Upper lobe of left lung (tissue), 6 donors: ENCODE measurements around the gene ADORA1. TPM values are rescaled to one million over a fixed set of nuclear protein-coding genes. Genes with fewer than 3 reads are reported as not detected.

Source experiments
- ATAC-seq, 2 donors: fragments of 200-7000 bp; cut with Tn5 transposase; one replicate each; pipeline ENCODE4 v1.9.1; 2022; ENCODE audit warnings: mild to moderate bottlenecking in 2 of 2, moderate library complexity in 2 of 2; ENCODE audit not compliant: low FRiP score in 2 of 2
- DNase-seq, 2 donors: peaks; one replicate each; pipeline ENCODE4 v3.0.0-alpha.2; 2019 to 2020
- H3K27ac ChIP-seq, 4 donors: fragments of 200-600 bp; sonication (generic); one replicate each; pipeline ENCODE4 v1.5.1; 2016 to 2019
- H3K27me3 ChIP-seq, 4 donors: fragments of 200-600 bp; sonication (generic); one replicate each; pipeline ENCODE4 v1.5.1; 2017 to 2019
- H3K36me3 ChIP-seq, 4 donors: fragments of 200-600 bp; sonication (generic); one replicate each; pipeline ENCODE4 v1.5.1; 2016 to 2019
- H3K4me1 ChIP-seq, 4 donors: fragments of 200-600 bp; sonication (generic); one replicate each; pipeline ENCODE4 v1.5.1; 2018 to 2019
- H3K4me3 ChIP-seq, 4 donors: fragments of 200-600 bp; sonication (generic); one replicate each; pipeline ENCODE4 v1.5.1; 2017 to 2019; ENCODE audit warnings: mild to moderate bottlenecking in 2 of 4, moderate library complexity in 1 of 4
- H3K9me3 ChIP-seq, 4 donors: fragments of 200-600 bp; sonication (generic); one replicate each; pipeline ENCODE4 v1.5.1; 2018 to 2019
- CTCF ChIP-seq, 6 experiments: fragments of 450-650 bp in 4 of 6; fragments of 200-600 bp in 2 of 6; sonication (generic) in 2 of 6; IDR thresholded peaks; one replicate each; pipeline ENCODE4 v1.5.1; 2016 to 2019; ENCODE audit warnings: antibody characterized with exemption in 6 of 6
- EP300 ChIP-seq, 4 donors: sonication (generic); formaldehyde crosslinking; IDR thresholded peaks; one replicate each; pipeline ENCODE4 v1.5.1; 2017; ENCODE audit warnings: antibody characterized with exemption in 4 of 4, control low read depth in 2 of 4
- POLR2A ChIP-seq, 4 donors: fragments of 450-650 bp; IDR thresholded peaks; one replicate each; pipeline ENCODE4 v1.5.1; 2016 to 2017; ENCODE audit warnings: antibody characterized with exemption in 4 of 4, mild to moderate bottlenecking in 2 of 4
- POLR2AphosphoS5 ChIP-seq, 2 donors: sonication (generic); formaldehyde crosslinking; IDR thresholded peaks; one replicate each; pipeline ENCODE4 v1.5.1; 2017; ENCODE audit warnings: antibody characterized with exemption in 2 of 2
- WGBS, 2 donors: methylation state at CpG; one replicate each; pipeline ENCODE4 v1.1.5; 2017 to 2018; 5-methylcytosine and 5-hydroxymethylcytosine counted together
- total RNA-seq, 6 donors: library from RNA; depleted of rRNA in 4 of 6; stranded (reverse); fragments of >200 nt in 4 of 6; gene quantifications; one replicate each; pipeline versions ENCODE4 v1.1.0 to v1.2.1, GENCODE V29; 2016 to 2021
- donor health status: DM: no; HTN: no; CAD: no; lungs with moderate emphysema.
- donor health status: DM: no; HTN: yes; CAD: no; lungs with severe emphysema.

The ADORA1 gene
- total RNA-seq, 6 donors from 2014 or later: 0.20 to 5.4 (median 3.1) TPM

GRCh38 chr1:203176273-203177035, 48.9 kb downstream of the ADORA1 start:
- Histone ChIP-seq H3K4me3 (no peak overlapping the region), H3K9me3 (no peaks in the 10 kb centered on the region), H3K27ac (no peak overlapping the region), H3K4me1 (peaks cover 3 to 19% (median 16%) of the 10 kb centered on the region in 4 donors), H3K36me3 (peaks cover 0 to 5% (median 0%) of the 10 kb centered on the region in 4 donors), H3K27me3 (no peaks in the 10 kb centered on the region)
- ATAC-seq (no peak), DNase-seq (no peak)
- WGBS, 2 donors: 88 to 97% methylated on average over 9 of the region's 9 CpGs
- no peak for TF ChIP-seq POLR2A (IDR thresholded peaks at IDR 0.05)
- TF ChIP-seq POLR2AphosphoS5 (IDR thresholded peaks at IDR 0.05): peak in 1 of 2 donors; percentile 19

DNA sequence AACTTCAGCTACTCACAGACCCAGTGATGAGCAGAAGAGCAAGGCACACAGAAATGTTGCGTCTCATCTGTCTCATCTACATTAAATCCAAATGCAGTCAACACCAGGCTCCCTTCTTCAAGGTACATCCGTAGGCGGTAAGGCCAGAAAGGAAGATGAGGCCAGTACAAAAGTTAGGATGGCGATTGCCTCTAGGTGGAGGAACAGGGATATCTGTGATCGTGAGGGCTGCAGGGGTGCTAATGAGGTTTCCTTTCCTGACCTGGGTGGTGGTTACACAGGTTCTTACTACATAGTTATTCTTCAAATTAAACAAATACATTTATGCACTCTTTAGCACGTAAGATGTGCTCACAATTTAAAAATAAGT, 49.5 kb downstream of the ADORA1 start:
- ATAC-seq: no peak
- Histone ChIP-seq H3K4me3 (no peak overlapping the region), H3K36me3 (peaks cover 0 to 5% (median 0%) of the 10 kb centered on the region in 4 donors), H3K27me3 (no peaks in the 10 kb centered on the region), H3K9me3 (no peaks in the 10 kb centered on the region), H3K27ac (no peak overlapping the region), H3K4me1 (peaks cover 3 to 19% (median 16%) of the 10 kb centered on the region in 4 donors)
- WGBS, 2 donors: 82 to 89% methylated on average over 6 of the region's 6 CpGs
- DNase-seq: no peak
- TF ChIP-seq POLR2A (IDR thresholded peaks at IDR 0.05) (no peak), POLR2AphosphoS5 (IDR thresholded peaks at IDR 0.05) (no peak), EP300 (IDR thresholded peaks at IDR 0.05) (no peak), CTCF (IDR thresholded peaks at IDR 0.05) (no peak)

DNA sequence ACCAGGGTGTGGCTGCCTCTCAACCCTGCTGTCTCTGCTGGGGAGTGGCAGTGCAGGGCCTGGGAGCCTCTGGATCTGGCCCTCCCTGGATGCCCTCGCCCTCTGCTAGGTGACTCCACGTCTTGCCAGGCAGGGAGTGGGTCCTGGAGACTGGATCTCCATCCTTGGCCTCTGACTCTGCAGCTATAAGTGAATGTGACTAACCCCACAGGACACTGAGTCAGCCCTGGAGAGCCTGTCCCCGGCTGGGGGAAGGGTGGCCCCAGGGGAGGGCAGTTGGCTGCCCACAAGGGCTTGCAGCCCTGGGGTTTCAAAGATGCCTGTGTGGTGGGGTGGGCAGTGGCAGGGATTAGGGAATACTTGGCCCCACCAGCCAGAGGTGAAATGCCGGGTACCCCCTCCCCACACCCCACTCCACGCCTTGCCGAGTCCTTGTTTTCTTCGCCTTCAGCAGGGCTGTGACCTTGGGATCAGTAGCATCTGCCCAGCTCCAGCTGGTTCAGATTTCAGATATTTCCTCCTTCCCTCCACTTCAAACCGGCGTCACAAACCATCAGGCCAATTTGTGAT, 50.0 kb downstream of the ADORA1 start:
- Histone ChIP-seq H3K36me3 (peaks cover 0 to 5% (median 0%) of the 10 kb centered on the region in 4 donors), H3K27me3 (no peaks in the 10 kb centered on the region), H3K4me3 (no peak overlapping the region), H3K9me3 (no peaks in the 10 kb centered on the region), H3K4me1 (peaks cover 3 to 22% (median 15%) of the 10 kb centered on the region in 4 donors), H3K27ac (no peak overlapping the region)
- DNase-seq (no peak), ATAC-seq (no peak)
- TF ChIP-seq CTCF (IDR thresholded peaks at IDR 0.05) (no peak), EP300 (IDR thresholded peaks at IDR 0.05) (no peak), POLR2A (IDR thresholded peaks at IDR 0.05) (no peak), POLR2AphosphoS5 (IDR thresholded peaks at IDR 0.05) (no peak)
- 56 to 62% methylated on average over 7 to 9 of the region's 9 CpGs for WGBS, 2 donors

GRCh38 chr1:203178083-203178482, 50.6 kb downstream of the ADORA1 start:
- peaks cover 0 to 5% (median 0%) of the 10 kb centered on the region in 4 donors for H3K36me3 ChIP-seq
- no peak for ATAC-seq
- H3K4me3 ChIP-seq: no peak overlapping the region
- no peak overlapping the region for H3K27ac ChIP-seq
- no peak for DNase-seq
- H3K9me3 ChIP-seq: no peaks in the 10 kb centered on the region
- WGBS, 2 donors: 72 to 79% methylated on average over 2 to 5 of the region's 5 CpGs
- H3K27me3 ChIP-seq: no peaks in the 10 kb centered on the region
- peaks cover 3 to 24% (median 14%) of the 10 kb centered on the region in 4 donors for H3K4me1 ChIP-seq
- no peak for TF ChIP-seq POLR2AphosphoS5 (IDR thresholded peaks at IDR 0.05)
- no peak for TF ChIP-seq CTCF (IDR thresholded peaks at IDR 0.05)
- no peak for TF ChIP-seq POLR2A (IDR thresholded peaks at IDR 0.05)
- no peak for TF ChIP-seq EP300 (IDR thresholded peaks at IDR 0.05)

GRCh38 chr1:203178821-203179666, 51.5 kb downstream of the ADORA1 start:
- Histone ChIP-seq H3K36me3 (peaks cover 0 to 5% (median 0%) of the 10 kb centered on the region in 4 donors), H3K27me3 (no peaks in the 10 kb centered on the region), H3K9me3 (no peaks in the 10 kb centered on the region), H3K4me3 (no peak overlapping the region), H3K4me1 (peaks cover 3 to 24% (median 14%) of the 10 kb centered on the region in 4 donors), H3K27ac (no peak overlapping the region)
- TF ChIP-seq POLR2AphosphoS5 (IDR thresholded peaks at IDR 0.05) (no peak), POLR2A (IDR thresholded peaks at IDR 0.05) (no peak), EP300 (IDR thresholded peaks at IDR 0.05) (no peak), CTCF (IDR thresholded peaks at IDR 0.05) (no peak)
- DNase-seq (no peak), ATAC-seq (no peak)
- WGBS, 2 donors: 89 to 90% methylated on average over 7 to 14 of the region's 14 CpGs
